K562 (cell line): Measurements from ENCODE around the gene ANKMY1. TPM values are rescaled to one million over a fixed set of nuclear protein-coding genes. Genes with fewer than 3 reads are reported as not detected.
A peak's percentile ranks its signal among the peaks of the same experiment; 100 is the strongest.

ENCODE experiments used
- CBX1 ChIP-seq: sonication (generic); IDR thresholded peaks from 2 replicates; pipeline ENCODE4 v1.6.1; 2016; ENCODE audit warnings: antibody characterized with exemption, low read depth, mild to moderate bottlenecking
- ELF1 ChIP-seq: fragments of 200-800 bp; sonication (Bioruptor generic); IDR thresholded peaks from 2 replicates; pipeline ENCODE4 v1.6.1; 2016; ENCODE audit warnings: missing genetic modification characterization, missing compliant biosample characterization
- GATAD2A ChIP-seq: fragments of 450-650 bp; IDR thresholded peaks from 2 replicates; pipeline ENCODE4 v1.6.1; 2017
- MCM3 ChIP-seq: fragments of 450-650 bp; IDR thresholded peaks from 2 replicates; pipeline ENCODE4 v1.6.1; 2016
- MIER1 ChIP-seq: fragments of 450-650 bp; IDR thresholded peaks from 2 replicates; pipeline ENCODE4 v1.6.1; 2016; ENCODE audit warnings: antibody characterized with exemption, mild to moderate bottlenecking, low read depth
- MNT ChIP-seq, 2 experiments: fragments of 450-650 bp; conservative IDR thresholded peaks; 2 replicates each; pipeline ENCODE4 v1.6.1; 2017; ENCODE audit warnings: mild to moderate bottlenecking in 2 of 2, moderate library complexity in 2 of 2
- PHF8 ChIP-seq: fragments of 200-600 bp; sonication (generic); IDR thresholded peaks from 2 replicates; pipeline ENCODE4 v1.6.1; 2012; ENCODE audit warnings: mixed run types, mild to moderate bottlenecking, inconsistent platforms, low read length, moderate library complexity, borderline replicate concordance
- POLR2B ChIP-seq: fragments of 450-650 bp; IDR thresholded peaks from 2 replicates; pipeline ENCODE4 v1.6.1; 2018; ENCODE audit warnings: low read depth; ENCODE audit not compliant: partially characterized antibody
- PRMT5 ChIP-seq: sonication (generic); formaldehyde crosslinking; IDR thresholded peaks from 2 replicates; pipeline ENCODE4 v1.5.0; 2020; ENCODE audit warnings: missing genetic modification reagents
- SRSF9 ChIP-seq: fragments of 200-400 bp; formaldehyde crosslinking; IDR thresholded peaks from 2 replicates; pipeline ENCODE4 v1.6.1; 2017; ENCODE audit warnings: low read depth, low read length, borderline replicate concordance
- ZBTB5 ChIP-seq: fragments of 450-650 bp; IDR thresholded peaks from 2 replicates; pipeline ENCODE4 v1.6.1; 2017; ENCODE audit warnings: antibody characterized with exemption
- ZC3H8 ChIP-seq: fragments of 450-650 bp; IDR thresholded peaks from 2 replicates; pipeline ENCODE4 v1.6.1; 2017
- ZEB2 ChIP-seq: fragments of 450-650 bp; IDR thresholded peaks from 2 replicates; pipeline ENCODE4 v1.6.1; 2016
- ZNF407 ChIP-seq: fragments of 450-650 bp; IDR thresholded peaks from 2 replicates; pipeline ENCODE4 v1.6.1; 2016; ENCODE audit warnings: low read depth
- ZNF57 ChIP-seq: fragments of 450-650 bp; formaldehyde crosslinking; IDR thresholded peaks from 2 replicates; pipeline ENCODE4 v1.4.0; 2020; ENCODE audit warnings: mild to moderate bottlenecking, moderate library complexity
- ZNF668 ChIP-seq: fragments of 250-450 bp; sonication (Bioruptor Pico); IDR thresholded peaks from 2 replicates; pipeline ENCODE4 v1.8.0; 2022; ENCODE audit warnings: mild to moderate bottlenecking, inconsistent platforms
- polyA plus RNA-seq, 8 experiments: library from polyadenylated mRNA; depleted of rRNA in 4 of 8; stranded (reverse) in 5 of 8; unstranded in 3 of 8; fragments of >200 nt; fragmentation: Nextera tagmentation in 2 of 8; fragmentation: Illumina TruSeq in 1 of 8; extraction: Ambion mirVana in 2 of 8; extraction: Trizol in 1 of 8; gene quantifications; 2 replicates each; pipeline versions ENCODE4 v1.2.1 to v1.2.3, GENCODE V29; 2011 to 2014; ENCODE audit warnings: inconsistent platforms in 1 of 8, missing spikeins in 1 of 8
- total RNA-seq, 7 experiments: library from RNA; depleted of rRNA in 6 of 7; stranded (reverse); fragments of >200 nt in 6 of 7; fragmentation: Illumina TruSeq in 2 of 7; extraction: Trizol in 2 of 7; gene quantifications; 2 replicates each; pipeline versions ENCODE4 v1.2.1 to v1.2.3, GENCODE V29; 2011 to 2021; ENCODE audit warnings: low replicate concordance in 1 of 7
- TF ChIP-seq, protein P1 (sequence below): sonication (generic); formaldehyde crosslinking; IDR thresholded peaks from 2 replicates; pipeline ENCODE4 v1.4.0; 2020; ENCODE audit warnings: mild to moderate bottlenecking, missing genetic modification reagents

The ANKMY1 gene
- total and polyA plus RNA-seq, 9 of the 15 experiments (the other 6 are each of a cell fraction or from before 2014, with no cell fraction given) = 0.75 to 15.1 (median 11.7) TPM

DNA sequence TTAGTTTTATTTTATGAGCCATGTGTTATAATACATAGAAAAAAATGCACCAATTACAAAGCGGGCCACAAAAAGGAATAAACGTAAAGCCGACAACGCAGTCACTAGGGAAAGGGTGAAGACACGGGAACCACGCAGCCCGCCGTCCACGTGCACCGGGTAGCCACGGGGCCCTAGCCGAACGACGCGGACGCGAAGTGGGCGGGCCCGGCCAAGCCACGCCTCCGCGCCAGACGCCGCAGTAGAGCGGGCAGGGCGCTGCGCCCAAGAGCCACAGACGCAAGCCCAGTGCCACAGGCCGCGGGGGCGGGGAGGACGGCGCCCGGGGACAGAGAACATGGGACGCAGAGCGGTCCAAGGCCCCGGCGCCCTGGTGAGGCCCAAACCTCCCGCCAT is 2.3 kb upstream of the ANKMY1 start, which contains the start of gene DUSP28 (continued):
- no peak for TF ChIP-seq ZNF407
- TF ChIP-seq, protein P1, sequence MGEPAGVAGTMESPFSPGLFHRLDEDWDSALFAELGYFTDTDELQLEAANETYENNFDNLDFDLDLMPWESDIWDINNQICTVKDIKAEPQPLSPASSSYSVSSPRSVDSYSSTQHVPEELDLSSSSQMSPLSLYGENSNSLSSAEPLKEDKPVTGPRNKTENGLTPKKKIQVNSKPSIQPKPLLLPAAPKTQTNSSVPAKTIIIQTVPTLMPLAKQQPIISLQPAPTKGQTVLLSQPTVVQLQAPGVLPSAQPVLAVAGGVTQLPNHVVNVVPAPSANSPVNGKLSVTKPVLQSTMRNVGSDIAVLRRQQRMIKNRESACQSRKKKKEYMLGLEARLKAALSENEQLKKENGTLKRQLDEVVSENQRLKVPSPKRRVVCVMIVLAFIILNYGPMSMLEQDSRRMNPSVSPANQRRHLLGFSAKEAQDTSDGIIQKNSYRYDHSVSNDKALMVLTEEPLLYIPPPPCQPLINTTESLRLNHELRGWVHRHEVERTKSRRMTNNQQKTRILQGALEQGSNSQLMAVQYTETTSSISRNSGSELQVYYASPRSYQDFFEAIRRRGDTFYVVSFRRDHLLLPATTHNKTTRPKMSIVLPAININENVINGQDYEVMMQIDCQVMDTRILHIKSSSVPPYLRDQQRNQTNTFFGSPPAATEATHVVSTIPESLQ = 0 out of 2 replicates have a peak, but pooled peaks have one; percentile 30
- TF ChIP-seq ELF1 = no peak
- TF ChIP-seq POLR2B = peak; percentile 68
- no peak for TF ChIP-seq ZNF57 (CRISPR knock-in tag)
- no peak for TF ChIP-seq ZEB2
- TF ChIP-seq PHF8 = 0 out of 2 replicates have a peak, but pooled peaks have one; percentile 18
- TF ChIP-seq PRMT5 (CRISPR knock-in tag) = no peak
- TF ChIP-seq ZNF668 (CRISPR knock-in tag) = no peak
- no peak for TF ChIP-seq SRSF9
- peak; percentile 96 to 97 for TF ChIP-seq MNT (conservative IDR thresholded peaks at IDR 0.05)
- no peak for TF ChIP-seq ZC3H8
- no peak for TF ChIP-seq CBX1
- TF ChIP-seq ZBTB5 = no peak
- TF ChIP-seq GATAD2A = no peak
- TF ChIP-seq MCM3 = no peak
- no peak for TF ChIP-seq MIER1
